Panc1 (cell line): ENCODE data around the gene RASSF8. TPM values are rescaled to one million over a fixed set of nuclear protein-coding genes. Genes with fewer than 3 reads are reported as not detected.
A peak's percentile ranks its signal among the peaks of the same experiment; 100 is the strongest.

ENCODE experiments used
- ATAC-seq: fragments of 200-7000 bp; cut with Tn5 transposase; 2 replicates; pipeline ENCODE4 v1.9.1; 2020; ENCODE audit warnings: mild to moderate bottlenecking, moderate library complexity
- BruUV-seq: library from RNA; stranded (reverse); fragments of 400-500 nt; replicated peaks from 2 replicates; lab custom pipeline; 2021; lab: Mats Ljungman, UMichigan
- CTCF ChIA-PET: fragments of 300-600 bp; sonication (Branson Sonifier 250); formaldehyde crosslinking; loops from one replicate; lab custom pipeline; 2022; ENCODE audit warnings: antibody characterized with exemption; lab: Charles Lee
- POLR2A ChIA-PET: fragments of 300-600 bp; sonication (Branson Sonifier 250); formaldehyde crosslinking; loops from one replicate; lab custom pipeline; 2022; ENCODE audit warnings: antibody characterized with exemption; lab: Charles Lee
- DNase-seq: peaks from one replicate; pipeline ENCODE4 v3.0.0-alpha.2; 2010; ENCODE audit warnings: low read depth, low spot score
- H3K27ac ChIP-seq: 2 replicates; pipeline ENCODE4 v1.5.1; 2011; ENCODE audit warnings: mild to moderate bottlenecking, low read length, inconsistent platforms
- H3K27me3 ChIP-seq: fragments of 200-500 bp; sonication (Bioruptor generic); 2 replicates; pipeline ENCODE4 v1.6.0; 2014; ENCODE audit warnings: low read length, inconsistent platforms; ENCODE audit not compliant: control insufficient read depth, insufficient read depth
- H3K36me3 ChIP-seq: fragments of 200-500 bp; sonication (Bioruptor generic); 2 replicates; pipeline ENCODE4 v1.5.1; 2014; ENCODE audit warnings: inconsistent platforms, mild to moderate bottlenecking, low read length, moderate library complexity; ENCODE audit not compliant: control insufficient read depth, insufficient read depth
- H3K4me1 ChIP-seq: 2 replicates; pipeline ENCODE4 v1.5.1; 2011; ENCODE audit warnings: inconsistent platforms, mild to moderate bottlenecking, low read length, moderate library complexity; ENCODE audit not compliant: control insufficient read depth, insufficient read depth
- H3K4me3 ChIP-seq, 2 experiments: 2 replicates each; pipeline ENCODE4 v1.5.1; 2011 to 2012; ENCODE audit warnings: low read depth in 2 of 2, low read length in 2 of 2, mild to moderate bottlenecking in 2 of 2, inconsistent platforms in 1 of 2, moderate library complexity in 1 of 2
- H3K9me3 ChIP-seq: fragments of 200-500 bp; sonication (Bioruptor generic); 2 replicates; pipeline ENCODE4 v1.5.1; 2014; ENCODE audit warnings: low read depth, mild to moderate bottlenecking, inconsistent platforms, low read length, moderate library complexity; ENCODE audit not compliant: control insufficient read depth, insufficient read depth
- CTCF ChIP-seq: fragments of 450-650 bp; IDR thresholded peaks from 2 replicates; pipeline ENCODE4 v1.5.1; 2017; ENCODE audit warnings: mild to moderate bottlenecking
- POLR2AphosphoS5 ChIP-seq: IDR thresholded peaks from 2 replicates; pipeline ENCODE4 v1.6.1; 2012; ENCODE audit warnings: mild to moderate bottlenecking, low read depth, low read length, moderate library complexity
- REST ChIP-seq, 2 experiments: IDR thresholded peaks; 2 replicates each; pipeline ENCODE4 v1.6.1; 2011 to 2012; ENCODE audit warnings: low read depth in 2 of 2, control low read depth in 1 of 2, low read length in 1 of 2, mild to moderate bottlenecking in 1 of 2, moderate library complexity in 1 of 2; ENCODE audit not compliant: insufficient read depth in 1 of 2
- SIN3A ChIP-seq: IDR thresholded peaks from 2 replicates; pipeline ENCODE4 v1.6.1; 2012; ENCODE audit warnings: low read depth, mild to moderate bottlenecking, low read length, moderate library complexity, borderline replicate concordance; ENCODE audit not compliant: insufficient read depth
- TCF7L2 ChIP-seq: IDR thresholded peaks from 2 replicates; pipeline ENCODE4 v1.6.1; 2011; ENCODE audit warnings: mild to moderate bottlenecking, low read depth, low read length, inconsistent platforms
- in situ Hi-C: cut with HindIII; loops from 2 replicates; pipeline ENCODE4 v1.10.0; 2016; ENCODE audit warnings: low sequenced_read_pairs, low pct_unique_long_range_greater_than_20kb
- intact Hi-C: fragments of 100-400 bp; cut with micrococcal nuclease; formaldehyde crosslinking; loops from one replicate; pipeline ENCODE4 v1.10.0; 2022; ENCODE audit not compliant: unreplicated experiment
- total RNA-seq: library from RNA; stranded (reverse); gene quantifications from one replicate; pipeline ENCODE4 v1.2.1, GENCODE V29; 2021; ENCODE audit not compliant: unreplicated experiment

Gene RASSF8
- total RNA-seq, 1 experiment from 2014 or later, result 103 TPM

- TF ChIP-seq SIN3A, result no peak
- TF ChIP-seq TCF7L2, result no peak
- no peak for TF ChIP-seq POLR2AphosphoS5
- no peak for TF ChIP-seq CTCF
- no peak for TF ChIP-seq REST (IDR thresholded peaks at IDR 0.05; ENCODE audit: insufficient read depth in 1 of 2, low read depth in 2 of 2, low read length in 1 of 2)
- Histone ChIP-seq H3K9me3 (no peaks in the 10 kb centered on the region), H3K4me3 (no peak overlapping the region), H3K27ac (peak overlapping the region; percentile 82), H3K36me3 (no peaks in the 10 kb centered on the region), H3K4me1 (peaks cover 83% of the 10 kb centered on the region), H3K27me3 (no peaks in the 10 kb centered on the region)
- DNase-seq, result no peak
- ChIA-PET POLR2A (interaction anchor here (0.8 to 1.0 kb wide), 2 partner anchors 74 to 153 kb away, joined by 3 read pairs; partner anchors contain the start of gene RASSF8), CTCF (no interaction called here)
- peak; percentile 21; the same call in 1 of the 2 replicates for ATAC-seq
- no TSS peak for BruUV-seq
- intact Hi-C loops (no loop called here), in situ Hi-C loops (no loop called here)
These were observed 73.8 kb downstream of the RASSF8 start for GRCh38 chr12:26032290-26032689.

- ATAC-seq, result peak; percentile 67
- no peak for DNase-seq
- ChIA-PET CTCF (no interaction called here), POLR2A (interaction anchor here (0.8 to 1.0 kb wide), 2 partner anchors 74 to 153 kb away, joined by 3 read pairs; partner anchors contain the start of gene RASSF8)
- TF ChIP-seq CTCF (no peak), TCF7L2 (peak; percentile 94), SIN3A (0 out of 2 replicates have a peak, but pooled peaks have one; percentile 52), POLR2AphosphoS5 (peak; percentile 82)
- Histone ChIP-seq H3K4me3 (no peak overlapping the region), H3K4me1 (peaks cover 83% of the 10 kb centered on the region), H3K36me3 (no peaks in the 10 kb centered on the region), H3K9me3 (no peaks in the 10 kb centered on the region), H3K27me3 (no peaks in the 10 kb centered on the region), H3K27ac (peak overlapping the region; percentile 82)
- in situ Hi-C loops (no loop called here), intact Hi-C loops (no loop called here)
- BruUV-seq, result no TSS peak
These were observed 74.3 kb downstream of the RASSF8 start for GRCh38 chr12:26032719-26033241.
